ENCODE results near the gene ARHGEF40. TPM values are rescaled to one million over a fixed set of nuclear protein-coding genes. Genes with fewer than 3 reads are reported as not detected.
"Not testable (repeated sequence)": the region's sequence is repeated elsewhere in the genome, so short reads cannot be mapped to it uniquely, and the experiment has no call there.

ARHGEF40 gene
- total and polyA plus RNA-seq, 4 experiments from 2014 or later, result 0.42 to 0.66 (median 0.51) TPM

DNA sequence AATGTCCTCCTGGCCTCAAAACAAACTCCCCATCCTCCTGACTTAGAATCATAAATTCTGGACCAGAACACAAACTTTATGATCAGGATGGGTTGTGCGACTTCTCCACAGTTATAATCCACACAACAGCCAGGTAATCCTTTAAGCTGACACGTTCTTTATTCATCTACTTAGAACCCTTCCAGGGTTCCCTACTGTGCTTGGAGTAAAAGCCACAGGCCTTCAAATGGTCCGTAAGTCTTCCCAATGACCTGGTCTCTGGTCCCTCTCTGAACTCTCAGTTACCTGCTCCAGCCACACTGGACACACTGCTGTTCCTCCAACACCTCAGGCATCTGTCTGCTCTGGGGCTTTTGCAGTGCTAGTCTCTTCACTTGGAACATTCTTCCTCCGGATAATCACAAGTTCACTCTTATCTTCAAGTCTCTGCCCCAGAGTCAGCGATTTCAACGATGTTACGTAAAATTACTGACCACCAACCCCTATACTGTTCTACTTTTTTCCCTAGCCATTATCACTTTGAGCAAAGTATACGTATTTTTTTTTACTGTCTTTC lies 29.7 kb upstream of the ARHGEF40 start:
- Histone ChIP-seq H3K4me3 (ENCODE audit: low read length in 2 of 2) (no peak overlapping the region), H3K27me3 (ENCODE audit: insufficient read depth, low read length) (no peaks in the 10 kb centered on the region), H3K27ac (ENCODE audit: low read depth, low read length) (no peak overlapping the region), H3K36me3 (ENCODE audit: insufficient read depth, low read length) (no peaks in the 10 kb centered on the region), H3K4me1 (ENCODE audit: insufficient read depth, low read length) (peaks cover 18% of the 10 kb centered on the region), H3K9me3 (ENCODE audit: control insufficient read depth in 1 of 2, low read length in 2 of 2) (no peaks in the 10 kb centered on the region)
- no peaks in the 10 kb centered on the region for H3K27me3 Mint-ChIP-seq
- POLR2A ChIA-PET (ENCODE audit: partially characterized antibody), result interaction anchor here (3.0 kb wide), 1 partner anchor 25 kb away, joined by 19 read pairs; no protein-coding TSS in a partner anchor
- no peaks in the 10 kb centered on the region for H3K9me3 Mint-ChIP-seq
- H3K27ac Mint-ChIP-seq, result peak overlapping the region in 2 of 7 donors; percentile 13 to 39
- intact Hi-C loops (cut with micrococcal nuclease), result loop anchor here (1.0 kb wide), 1 partner anchor 26 kb away; no protein-coding TSS in a partner anchor
- H3K4me3 Mint-ChIP-seq, result no peak overlapping the region
- H3K4me1 Mint-ChIP-seq, result peaks cover 11 to 40% (median 18%) of the 10 kb centered on the region in 4 donors
- CTCF ChIA-PET (ENCODE audit: partially characterized antibody), result interaction anchor here (1.0 to 6.9 kb wide), 9 partner anchors 9 to 67 kb away, joined by 3 to 349 read pairs (median 4); no protein-coding TSS in a partner anchor
- DNase-seq, result no peak
- H3K36me3 Mint-ChIP-seq, result no peaks in the 10 kb centered on the region

- H3K4me3 Mint-ChIP-seq; H3K27ac Mint-ChIP-seq; H3K27me3 ChIP-seq (ENCODE audit: insufficient read depth, low read length); H3K36me3 ChIP-seq (ENCODE audit: insufficient read depth, low read length); DNase-seq; H3K27me3 Mint-ChIP-seq; H3K4me3 ChIP-seq (ENCODE audit: low read length in 2 of 2); H3K36me3 Mint-ChIP-seq; H3K27ac ChIP-seq (ENCODE audit: low read depth, low read length); H3K9me3 Mint-ChIP-seq; H3K9me3 ChIP-seq (ENCODE audit: control insufficient read depth in 1 of 2, low read length in 2 of 2): not testable (repeated sequence)
- peaks cover 11 to 40% (median 18%) of the 10 kb centered on the region in 4 donors for H3K4me1 Mint-ChIP-seq
- POLR2A ChIA-PET (ENCODE audit: partially characterized antibody), result interaction anchor here (3.0 kb wide), 1 partner anchor 25 kb away, joined by 19 read pairs; no protein-coding TSS in a partner anchor
- intact Hi-C loops (cut with micrococcal nuclease), result loop anchor here (1.0 kb wide), 1 partner anchor 27 kb away; no protein-coding TSS in a partner anchor
- peaks cover 18% of the 10 kb centered on the region for H3K4me1 ChIP-seq (ENCODE audit: insufficient read depth, low read length)
- CTCF ChIA-PET (ENCODE audit: partially characterized antibody), result interaction anchor here (1.0 to 6.9 kb wide), 6 partner anchors 9 to 68 kb away, joined by 3 to 349 read pairs (median 3); no protein-coding TSS in a partner anchor
Observed at GRCh38 chr14:21040941-21041340, 29.2 kb upstream of the ARHGEF40 start.

- Histone ChIP-seq H3K9me3 (ENCODE audit: control insufficient read depth in 1 of 2, low read length in 2 of 2) (no peaks in the 10 kb centered on the region), H3K27me3 (ENCODE audit: insufficient read depth, low read length) (no peaks in the 10 kb centered on the region), H3K4me1 (ENCODE audit: insufficient read depth, low read length) (peaks cover 18% of the 10 kb centered on the region), H3K27ac (ENCODE audit: low read depth, low read length) (no peak within 1 kb of the TSS), H3K4me3 (ENCODE audit: low read length in 2 of 2) (no peak within 1 kb of the TSS), H3K36me3 (ENCODE audit: insufficient read depth, low read length) (no peaks in the 10 kb centered on the region)
- no peaks in the 10 kb centered on the region for H3K9me3 Mint-ChIP-seq
- POLR2A ChIA-PET (ENCODE audit: partially characterized antibody), result no interaction called here
- no peak for DNase-seq
- intact Hi-C loops (cut with micrococcal nuclease), result no loop called here
- CTCF ChIA-PET (ENCODE audit: partially characterized antibody), result interaction anchor here (0.6 to 6.9 kb wide), 3 partner anchors 10 to 30 kb away, joined by 3 to 349 read pairs (median 3); no protein-coding TSS in a partner anchor
- peak within 1 kb of the TSS in 1 of 8 donors; percentile 3 for H3K4me3 Mint-ChIP-seq
- H3K27me3 Mint-ChIP-seq, result no peaks in the 10 kb centered on the region
- H3K4me1 Mint-ChIP-seq, result peaks cover 11 to 40% (median 18%) of the 10 kb centered on the region in 4 donors
- H3K27ac Mint-ChIP-seq, result peak within 1 kb of the TSS in 4 of 7 donors; percentile 58 to 73 (median 68)
- H3K36me3 Mint-ChIP-seq, result no peaks in the 10 kb centered on the region
Observed at GRCh38 chr14:21041676-21042433, 28.2 kb upstream of the ARHGEF40 start, which contains the start of gene RNASE7. TSS of gene RNASE7 (plus strand) at chr14:21042362. CDS start at chr14:21042993, 631 bp downstream.

GRCh38 chr14:21042918-21043317 lies 27.2 kb upstream of the ARHGEF40 start:
- Histone ChIP-seq H3K27me3 (ENCODE audit: insufficient read depth, low read length) (peaks cover 1% of the 10 kb centered on the region), H3K36me3 (ENCODE audit: insufficient read depth, low read length) (no peaks in the 10 kb centered on the region), H3K9me3 (ENCODE audit: control insufficient read depth in 1 of 2, low read length in 2 of 2) (no peaks in the 10 kb centered on the region), H3K4me3 (ENCODE audit: low read length in 2 of 2) (no peak overlapping the region), H3K4me1 (ENCODE audit: insufficient read depth, low read length) (peaks cover 18% of the 10 kb centered on the region), H3K27ac (ENCODE audit: low read depth, low read length) (no peak overlapping the region)
- POLR2A ChIA-PET (ENCODE audit: partially characterized antibody), result interaction anchor here (2.4 kb wide), 1 partner anchor 28 kb away, joined by 7 read pairs; no protein-coding TSS in a partner anchor
- DNase-seq, result no peak
- intact Hi-C loops (cut with micrococcal nuclease), result no loop called here
- CTCF ChIA-PET (ENCODE audit: partially characterized antibody), result interaction anchor here (1.6 to 6.9 kb wide), 5 partner anchors 10 to 62 kb away, joined by 4 to 349 read pairs (median 5); no protein-coding TSS in a partner anchor
- H3K9me3 Mint-ChIP-seq, result no peaks in the 10 kb centered on the region
- no peaks in the 10 kb centered on the region for H3K27me3 Mint-ChIP-seq
- H3K36me3 Mint-ChIP-seq, result no peaks in the 10 kb centered on the region
- peaks cover 11 to 40% (median 18%) of the 10 kb centered on the region in 4 donors for H3K4me1 Mint-ChIP-seq
- no peak overlapping the region for H3K4me3 Mint-ChIP-seq
- peak overlapping the region in 3 of 7 donors; percentile 58 to 72 (median 65) for H3K27ac Mint-ChIP-seq

GRCh38 chr14:21043387-21043973 lies 26.6 kb upstream of the ARHGEF40 start:
- POLR2A ChIA-PET (ENCODE audit: partially characterized antibody), result interaction anchor here (0.6 to 2.4 kb wide), 4 partner anchors 19 to 413 kb away, joined by 3 to 7 read pairs (median 6); partner anchors contain the start of gene NDRG2
- peaks cover 11 to 40% (median 18%) of the 10 kb centered on the region in 4 donors for H3K4me1 Mint-ChIP-seq

GRCh38 chr14:21043974-21044618 lies 26.0 kb upstream of the ARHGEF40 start:
- ChIA-PET CTCF (ENCODE audit: partially characterized antibody) (interaction anchor here (0.6 to 6.9 kb wide), 9 partner anchors 9 to 61 kb away, joined by 3 to 349 read pairs (median 4); partner anchors contain the start of gene TMEM253), POLR2A (ENCODE audit: partially characterized antibody) (interaction anchor here (0.6 to 2.4 kb wide), 5 partner anchors 20 to 412 kb away, joined by 3 to 7 read pairs (median 6); partner anchors contain the start of gene NDRG2)
- DNase-seq, result peak; percentile 12 to 47 (median 26)
- H3K9me3 Mint-ChIP-seq, result no peaks in the 10 kb centered on the region
- H3K4me1 Mint-ChIP-seq, result peaks cover 11 to 40% (median 18%) of the 10 kb centered on the region in 4 donors
- Histone ChIP-seq H3K9me3 (ENCODE audit: control insufficient read depth in 1 of 2, low read length in 2 of 2) (no peaks in the 10 kb centered on the region), H3K27me3 (ENCODE audit: insufficient read depth, low read length) (peaks cover 3% of the 10 kb centered on the region), H3K4me1 (ENCODE audit: insufficient read depth, low read length) (peaks cover 18% of the 10 kb centered on the region), H3K27ac (ENCODE audit: low read depth, low read length) (no peak overlapping the region), H3K4me3 (ENCODE audit: low read length in 2 of 2) (no peak overlapping the region), H3K36me3 (ENCODE audit: insufficient read depth, low read length) (no peaks in the 10 kb centered on the region)
- peak overlapping the region in 7 of 8 donors; percentile 15 to 61 (median 53) for H3K4me3 Mint-ChIP-seq
- no peaks in the 10 kb centered on the region for H3K36me3 Mint-ChIP-seq
- intact Hi-C loops (cut with micrococcal nuclease), result no loop called here
- H3K27ac Mint-ChIP-seq, result peak overlapping the region; percentile 38 to 90 (median 75)
- H3K27me3 Mint-ChIP-seq, result peaks cover 0 to 1% of the 10 kb centered on the region in 2 donors

More at GRCh38 chr14:21043387-21043973, 26.6 kb upstream of the ARHGEF40 start:
- Mint-ChIP-seq H3K9me3 (no peaks in the 10 kb centered on the region), H3K36me3 (no peaks in the 10 kb centered on the region), H3K27me3 (no peaks in the 10 kb centered on the region), H3K27ac (peak overlapping the region in 3 of 7 donors; percentile 45 to 72 (median 69)), H3K4me3 (peak overlapping the region in 1 of 8 donors; percentile 13)
- Histone ChIP-seq H3K27me3 (ENCODE audit: insufficient read depth, low read length) (peaks cover 3% of the 10 kb centered on the region), H3K36me3 (ENCODE audit: insufficient read depth, low read length) (no peaks in the 10 kb centered on the region), H3K9me3 (ENCODE audit: control insufficient read depth in 1 of 2, low read length in 2 of 2) (no peaks in the 10 kb centered on the region), H3K27ac (ENCODE audit: low read depth, low read length) (no peak overlapping the region), H3K4me1 (ENCODE audit: insufficient read depth, low read length) (peaks cover 18% of the 10 kb centered on the region), H3K4me3 (ENCODE audit: low read length in 2 of 2) (no peak overlapping the region)
- CTCF ChIA-PET (ENCODE audit: partially characterized antibody), result interaction anchor here (0.6 to 6.9 kb wide), 9 partner anchors 8 to 62 kb away, joined by 3 to 349 read pairs (median 4); partner anchors contain the start of gene TMEM253
- intact Hi-C loops (cut with micrococcal nuclease), result no loop called here
- DNase-seq, result no peak

Measured in CD4-positive, alpha-beta memory T cell (primary cell).